ENCODE results near the gene RNF224. TPM values are rescaled to one million over a fixed set of nuclear protein-coding genes. Genes with fewer than 3 reads are reported as not detected.

The RNF224 gene
- total RNA-seq, 1 donor from 2014 or later: 0.35 TPM

DNA sequence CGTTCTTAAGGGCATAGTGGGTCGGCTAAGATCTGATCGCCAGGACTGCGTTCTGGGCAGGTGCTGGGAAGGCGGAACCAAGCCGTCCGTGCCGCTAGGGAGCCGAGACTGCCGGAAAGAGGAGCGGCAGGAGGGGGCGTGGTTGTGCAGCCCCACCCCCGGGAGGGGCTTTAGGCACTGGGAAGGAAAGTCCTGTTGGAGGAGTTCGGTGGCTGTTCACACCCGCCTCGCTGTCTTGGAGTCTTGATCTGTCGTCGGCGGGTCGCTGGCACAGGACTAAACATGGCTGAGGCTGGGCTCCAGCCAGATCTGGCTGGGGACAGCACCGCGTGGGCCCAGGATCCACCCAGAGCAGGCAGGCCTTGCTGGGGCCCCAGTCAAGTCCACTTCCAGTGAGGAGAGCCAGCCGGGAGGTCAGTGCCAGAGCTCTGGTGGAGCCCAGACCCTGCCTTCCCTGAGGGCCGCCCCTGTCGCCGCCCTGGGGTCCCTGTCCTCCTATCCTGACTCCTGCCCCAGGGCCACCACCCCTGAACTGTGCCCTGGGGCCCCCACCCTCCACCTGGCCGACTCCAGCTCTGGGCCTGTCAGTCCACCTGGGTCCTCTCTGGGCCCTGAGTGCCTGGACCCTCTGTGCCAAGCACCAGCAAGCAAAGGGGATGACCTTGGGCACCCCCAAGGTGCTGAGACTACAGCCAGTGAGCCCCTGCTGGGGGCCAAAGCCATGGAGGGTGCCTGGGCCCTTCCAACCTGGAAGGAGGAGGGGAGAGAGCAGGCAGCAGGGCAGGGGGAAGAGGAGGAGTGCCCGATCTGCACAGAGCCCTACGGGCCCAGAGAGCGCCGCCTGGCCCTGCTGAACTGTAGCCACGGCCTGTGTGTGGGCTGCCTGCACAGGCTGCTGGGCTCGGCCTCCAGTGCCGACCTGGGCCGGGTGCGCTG, 9.8 kb upstream of the RNF224 start:
- intact Hi-C loops (cut with DNase I): no loop called here
- Histone ChIP-seq H3K27me3 (no peaks in the 10 kb centered on the region), H3K36me3 (no peaks in the 10 kb centered on the region), H3K4me1 (peaks cover 3% of the 10 kb centered on the region), H3K9me3 (no peaks in the 10 kb centered on the region), H3K27ac (peak overlapping the region; percentile 63), H3K4me3 (peak overlapping the region; percentile 36)
- no peak for TF ChIP-seq CTCF (IDR thresholded peaks at IDR 0.05)
- ATAC-seq (peak; percentile 72), DNase-seq (peak; percentile 89)

- no peaks in the 10 kb centered on the region for H3K36me3 ChIP-seq
- ATAC-seq: no peak
- H3K9me3 ChIP-seq: no peaks in the 10 kb centered on the region
- H3K4me1 ChIP-seq: peaks cover 9% of the 10 kb centered on the region
- H3K4me3 ChIP-seq: no peak overlapping the region
- TF ChIP-seq CTCF (IDR thresholded peaks at IDR 0.05): no peak
- no peak for DNase-seq
- peak overlapping the region; percentile 6 for H3K27ac ChIP-seq
- H3K27me3 ChIP-seq: no peaks in the 10 kb centered on the region
- intact Hi-C loops (cut with DNase I): no loop called here
These were observed 9.0 kb upstream of the RNF224 start for GRCh38 chr9:137218212-137218753.

GRCh38 chr9:137218754-137219271, 8.5 kb upstream of the RNF224 start:
- ATAC-seq (peak; percentile 32), DNase-seq (no peak)
- H3K36me3 ChIP-seq: no peaks in the 10 kb centered on the region
- no peaks in the 10 kb centered on the region for H3K27me3 ChIP-seq
- H3K4me3 ChIP-seq: no peak overlapping the region
- no peaks in the 10 kb centered on the region for H3K9me3 ChIP-seq
- peaks cover 9% of the 10 kb centered on the region for H3K4me1 ChIP-seq
- no peak for TF ChIP-seq CTCF (IDR thresholded peaks at IDR 0.05)
- peak overlapping the region; percentile 6 for H3K27ac ChIP-seq
- intact Hi-C loops (cut with DNase I): no loop called here

GRCh38 chr9:137219757-137220316, 7.5 kb upstream of the RNF224 start:
- intact Hi-C loops (cut with DNase I): no loop called here
- peaks cover 14% of the 10 kb centered on the region for H3K4me1 ChIP-seq
- no peak for TF ChIP-seq CTCF (IDR thresholded peaks at IDR 0.05)
- no peak overlapping the region for H3K27ac ChIP-seq
- no peak for DNase-seq
- H3K36me3 ChIP-seq: no peaks in the 10 kb centered on the region
- H3K9me3 ChIP-seq: no peaks in the 10 kb centered on the region
- no peaks in the 10 kb centered on the region for H3K27me3 ChIP-seq
- H3K4me3 ChIP-seq: no peak overlapping the region
- no peak for ATAC-seq

DNA sequence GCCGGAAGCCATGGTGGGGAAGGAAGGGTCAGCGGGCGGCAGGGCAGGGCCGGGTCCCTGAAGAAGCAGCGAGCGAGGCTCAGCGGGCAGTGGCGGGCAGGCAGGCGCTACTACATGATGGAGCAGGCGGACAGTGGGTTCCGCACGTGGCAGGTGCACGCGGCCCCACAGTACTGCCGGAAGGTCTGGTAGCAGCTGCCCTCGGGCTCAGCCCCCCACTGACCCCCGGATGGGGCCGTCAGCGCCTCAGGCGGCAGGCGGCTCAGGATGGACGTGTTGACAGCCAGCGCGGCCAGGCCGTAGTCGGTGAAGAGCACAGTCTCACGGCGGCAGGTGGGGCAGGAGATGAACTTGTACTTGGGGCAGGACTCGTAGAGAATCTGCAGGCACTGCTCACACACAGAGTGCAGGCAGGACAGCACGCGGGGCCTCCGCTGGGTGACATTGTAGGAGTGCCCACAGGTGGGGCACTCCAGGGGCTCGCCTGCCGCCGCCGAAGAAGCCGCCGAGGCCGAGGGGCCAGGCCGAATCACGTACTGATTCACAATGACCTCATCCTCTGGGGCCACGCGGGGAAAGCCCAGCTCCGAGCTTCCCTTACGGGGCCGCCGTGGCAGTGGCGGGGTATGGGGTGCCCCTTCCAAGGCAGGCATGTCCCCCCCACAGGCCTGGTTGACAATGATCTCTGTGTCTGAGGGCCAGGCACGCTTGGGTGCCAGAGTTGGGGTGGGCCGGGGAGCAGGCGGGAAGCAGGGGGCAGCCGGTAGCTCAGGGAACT, 6.8 kb upstream of the RNF224 start:
- no peaks in the 10 kb centered on the region for H3K27me3 ChIP-seq
- no peak for DNase-seq
- no peak for ATAC-seq
- H3K9me3 ChIP-seq: no peaks in the 10 kb centered on the region
- H3K4me3 ChIP-seq: no peak overlapping the region
- TF ChIP-seq CTCF (IDR thresholded peaks at IDR 0.05): no peak
- intact Hi-C loops (cut with DNase I): no loop called here
- peaks cover 14% of the 10 kb centered on the region for H3K4me1 ChIP-seq
- no peaks in the 10 kb centered on the region for H3K36me3 ChIP-seq
- no peak overlapping the region for H3K27ac ChIP-seq
